CD4-positive, alpha-beta T cell treated with Interleukin-6 for 4 hours (primary cell): ENCODE measurements around the gene MYH7B.

Source experiments
- DNase-seq: peaks from one replicate; pipeline ENCODE4 v3.0.0-alpha.2; 2020; ENCODE audit warnings: mixed read lengths

The MYH7B gene

DNA sequence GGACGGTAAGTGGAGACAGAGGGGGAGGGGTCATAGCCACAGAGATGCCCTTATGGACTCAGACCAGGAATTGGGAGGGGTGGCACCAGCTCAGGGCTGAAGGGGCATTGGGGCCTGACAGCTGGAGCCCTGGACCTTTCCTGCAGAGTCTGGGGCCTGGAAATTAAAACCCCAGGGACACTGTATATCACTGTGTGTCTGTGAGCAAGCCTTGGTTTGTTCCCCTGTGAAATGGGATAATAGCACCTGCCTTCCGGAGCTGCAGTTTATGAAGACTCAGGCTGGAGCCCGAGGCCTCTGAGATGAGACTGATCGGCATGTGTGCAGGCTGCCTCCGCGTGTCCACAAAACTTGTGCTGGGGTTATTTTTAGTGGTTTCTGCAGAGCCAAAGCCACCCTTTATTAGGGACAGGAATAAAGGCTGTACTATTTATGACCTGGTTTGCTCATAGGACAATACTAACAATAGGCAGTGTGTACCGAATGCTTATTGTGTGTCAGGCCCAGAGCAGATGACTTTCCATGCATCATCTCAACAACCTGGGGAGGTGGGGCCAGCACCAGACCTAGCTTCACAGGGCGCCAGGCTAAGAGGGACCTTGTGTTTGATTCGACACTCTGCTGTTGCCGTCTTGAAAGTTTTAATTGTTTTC lies 22.6 kb downstream of the MYH7B start:
- DNase-seq, result no peak

DNA sequence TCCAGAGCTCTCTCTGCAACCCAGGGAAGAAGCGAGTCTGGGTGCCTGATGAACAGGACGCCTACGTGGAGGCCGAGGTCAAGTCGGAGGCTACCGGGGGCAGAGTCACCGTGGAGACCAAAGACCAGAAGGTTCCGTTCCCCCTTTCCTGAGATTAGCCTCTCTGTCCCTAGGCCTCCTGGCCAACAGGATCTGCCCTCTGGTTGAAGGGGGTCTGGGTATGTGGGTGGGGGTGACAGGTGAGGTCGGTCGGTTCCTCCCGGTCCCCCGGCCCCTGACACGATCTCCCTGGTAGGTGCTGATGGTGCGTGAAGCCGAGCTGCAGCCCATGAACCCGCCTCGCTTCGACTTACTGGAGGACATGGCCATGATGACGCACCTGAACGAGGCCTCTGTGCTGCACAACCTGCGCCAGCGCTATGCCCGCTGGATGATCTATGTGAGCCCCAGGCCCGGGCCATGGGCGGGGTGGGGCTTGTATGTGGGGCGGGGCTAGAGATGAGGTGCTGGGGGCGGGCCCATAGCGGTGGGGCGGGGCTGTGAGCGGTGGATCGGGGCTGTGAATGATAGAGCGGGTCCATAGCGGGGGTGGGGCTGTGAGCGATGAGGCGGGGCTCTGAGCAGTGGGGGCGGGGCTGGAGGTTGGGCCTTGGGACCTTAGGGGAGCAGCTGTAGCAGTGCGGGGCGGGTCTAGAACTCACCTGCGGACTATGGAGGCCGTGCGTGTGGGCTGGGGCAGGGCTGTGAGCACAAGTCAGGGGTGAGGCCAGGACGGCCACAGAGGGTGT lies 23.9 kb downstream of the MYH7B start:
- DNase-seq, result no peak

- no peak for DNase-seq
Measured at GRCh38 chr20:34980543-34981233, 25.0 kb downstream of the MYH7B start.

- no peak for DNase-seq
Measured at GRCh38 chr20:34982270-34983088, 26.8 kb downstream of the MYH7B start.

DNA sequence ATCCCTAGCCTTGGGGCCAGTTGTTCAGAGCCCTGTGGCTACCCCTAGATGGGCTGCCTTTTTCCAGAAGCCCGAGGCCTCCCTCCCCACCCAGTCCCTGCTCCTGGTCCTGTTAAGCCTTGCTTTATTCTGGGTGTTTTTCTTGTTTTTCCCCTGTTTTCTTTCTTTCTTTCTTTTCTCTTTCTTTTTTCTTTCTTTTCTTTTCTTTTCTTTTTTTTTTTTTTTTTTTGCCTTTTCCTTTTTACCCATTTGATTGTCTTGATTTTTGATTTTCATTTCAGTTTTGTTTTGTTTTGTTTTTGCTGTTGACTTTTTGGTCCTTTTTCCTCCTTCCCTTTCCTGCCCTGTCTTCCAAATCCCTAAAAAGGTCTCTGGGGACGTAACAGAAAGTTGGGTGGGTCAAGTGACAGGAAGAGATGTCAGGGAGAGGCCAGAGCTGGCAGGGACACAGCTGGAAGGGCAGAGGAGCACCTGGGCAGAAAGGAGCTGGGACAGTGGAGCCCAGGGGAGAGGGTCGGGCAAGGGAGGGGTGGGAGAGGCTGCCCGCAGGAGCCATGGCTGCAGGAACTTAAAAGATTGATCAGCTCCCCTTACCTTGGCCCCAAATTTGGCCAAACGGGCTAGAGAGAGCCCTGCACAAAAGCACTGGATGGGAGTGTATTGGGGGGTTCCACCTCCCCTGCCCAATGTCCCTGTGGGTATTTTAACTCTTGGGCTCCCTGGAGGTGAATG lies 27.6 kb downstream of the MYH7B start:
- no peak for DNase-seq

GRCh38 chr20:34983995-34984735 lies 28.5 kb downstream of the MYH7B start:
- no peak for DNase-seq

GRCh38 chr20:34984756-34985261 lies 29.1 kb downstream of the MYH7B start:
- DNase-seq, result no peak

DNA sequence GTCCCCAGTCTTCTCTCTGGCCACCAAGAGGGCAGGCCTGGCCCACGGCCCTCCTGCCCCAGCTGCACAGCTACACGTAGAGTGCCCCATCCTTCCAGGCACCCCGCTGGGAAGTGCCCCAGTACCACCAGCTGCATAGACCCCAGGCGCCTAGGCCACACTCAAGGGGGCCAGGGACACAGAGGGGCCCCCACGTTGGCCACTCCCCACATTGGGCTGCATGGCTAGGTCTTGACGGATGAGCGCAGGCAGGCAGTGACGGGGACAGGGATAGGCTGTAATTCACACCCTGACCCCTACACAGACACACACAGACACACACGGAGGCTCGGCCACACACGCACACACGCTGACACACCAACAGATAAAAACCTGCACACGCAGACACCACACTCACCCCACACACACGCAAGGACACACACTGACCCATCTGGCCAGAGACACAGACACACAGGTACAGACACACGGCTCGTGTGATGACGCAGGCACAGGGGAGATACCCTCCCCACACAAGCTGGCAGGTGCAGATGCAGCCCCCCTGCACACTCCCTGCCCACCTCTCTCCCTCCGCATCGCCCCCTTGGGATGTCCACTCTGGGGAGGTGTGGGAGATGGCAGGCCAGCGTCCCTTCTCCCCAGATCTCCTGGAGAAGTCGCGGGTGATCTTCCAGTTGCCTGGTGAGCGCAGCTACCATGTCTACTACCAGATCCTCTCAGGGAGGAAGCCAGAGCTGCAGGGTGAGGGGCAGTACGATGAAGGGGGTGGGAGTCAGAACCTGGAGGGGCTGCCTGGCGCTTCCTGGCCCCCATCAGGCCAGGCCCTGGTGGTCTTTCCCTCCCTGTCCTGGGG lies 30.0 kb downstream of the MYH7B start:
- no peak for DNase-seq

GRCh38 chr20:34986311-34987287 lies 30.9 kb downstream of the MYH7B start:
- DNase-seq, result no peak

GRCh38 chr20:34987288-34988190 lies 31.9 kb downstream of the MYH7B start:
- DNase-seq, result no peak

DNA sequence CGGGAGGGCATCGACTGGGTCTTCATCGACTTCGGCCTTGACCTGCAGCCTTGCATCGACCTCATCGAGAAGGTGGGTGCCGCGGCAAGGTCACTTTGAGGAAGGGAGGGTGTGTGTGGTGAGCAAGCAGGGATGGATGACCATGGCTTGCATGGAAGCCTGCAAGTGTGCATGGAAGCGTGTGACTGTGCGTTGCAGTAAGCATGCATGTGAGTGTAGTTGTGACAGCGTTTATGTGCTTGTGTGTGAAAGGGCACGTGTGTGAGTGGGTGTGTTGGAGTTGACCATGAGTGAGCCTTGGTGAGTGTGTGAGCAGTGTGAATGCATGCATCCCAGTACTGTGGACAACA lies 32.5 kb downstream of the MYH7B start:
- DNase-seq, result no peak

DNA sequence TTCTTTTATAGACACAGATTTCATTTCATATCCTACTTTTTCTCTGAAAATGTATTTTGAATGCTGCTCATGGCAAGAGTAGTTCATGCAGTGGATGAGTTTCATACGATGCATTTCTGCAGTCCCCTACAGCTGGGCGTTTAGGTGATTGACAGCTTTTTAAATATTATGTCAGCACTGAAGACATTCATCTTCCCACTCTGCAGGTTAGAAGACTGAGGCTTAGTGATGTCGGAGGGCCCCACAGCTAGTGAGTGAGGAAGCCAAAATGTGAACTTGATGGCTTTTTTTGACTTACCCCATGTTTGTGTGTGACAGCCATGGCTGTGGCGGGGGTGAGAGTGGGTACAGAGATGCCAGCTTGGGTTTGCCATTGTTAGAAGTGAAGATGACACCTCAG lies 33.5 kb downstream of the MYH7B start:
- DNase-seq, result no peak

GRCh38 chr20:34989670-34990069 lies 34.0 kb downstream of the MYH7B start:
- no peak for DNase-seq

- DNase-seq, result no peak
Measured at GRCh38 chr20:34990231-34990630, 34.6 kb downstream of the MYH7B start.

GRCh38 chr20:34990661-34991214 lies 35.1 kb downstream of the MYH7B start:
- DNase-seq, result no peak

DNA sequence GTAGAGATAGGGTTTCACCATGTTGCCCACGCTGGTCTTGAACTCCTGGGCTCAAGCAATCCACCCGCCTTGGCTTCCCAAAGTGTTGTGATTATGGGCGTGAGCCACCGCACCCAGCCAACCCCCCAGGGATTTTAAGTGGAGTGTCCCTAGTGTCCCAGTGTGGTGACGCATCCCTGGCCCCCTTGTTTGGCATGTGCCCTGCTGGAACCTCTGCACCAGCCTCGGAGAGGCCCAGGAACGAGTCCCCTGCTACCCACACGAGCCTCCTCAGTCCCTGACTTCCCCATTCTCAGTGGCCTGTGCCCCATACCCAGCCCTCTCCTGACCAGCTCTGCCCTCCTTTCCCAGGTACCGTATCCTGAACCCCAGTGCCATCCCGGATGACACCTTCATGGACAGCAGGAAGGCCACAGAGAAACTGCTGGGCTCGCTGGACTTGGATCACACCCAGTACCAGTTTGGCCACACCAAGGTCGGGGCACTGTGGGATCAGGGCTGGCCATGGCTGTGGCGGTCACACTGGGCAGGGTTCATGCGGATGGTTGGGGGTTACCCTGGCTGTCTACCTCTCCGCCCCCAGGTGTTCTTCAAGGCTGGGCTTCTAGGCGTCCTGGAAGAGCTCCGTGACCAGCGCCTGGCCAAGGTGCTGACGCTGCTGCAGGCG lies 37.2 kb downstream of the MYH7B start:
- no peak for DNase-seq

DNA sequence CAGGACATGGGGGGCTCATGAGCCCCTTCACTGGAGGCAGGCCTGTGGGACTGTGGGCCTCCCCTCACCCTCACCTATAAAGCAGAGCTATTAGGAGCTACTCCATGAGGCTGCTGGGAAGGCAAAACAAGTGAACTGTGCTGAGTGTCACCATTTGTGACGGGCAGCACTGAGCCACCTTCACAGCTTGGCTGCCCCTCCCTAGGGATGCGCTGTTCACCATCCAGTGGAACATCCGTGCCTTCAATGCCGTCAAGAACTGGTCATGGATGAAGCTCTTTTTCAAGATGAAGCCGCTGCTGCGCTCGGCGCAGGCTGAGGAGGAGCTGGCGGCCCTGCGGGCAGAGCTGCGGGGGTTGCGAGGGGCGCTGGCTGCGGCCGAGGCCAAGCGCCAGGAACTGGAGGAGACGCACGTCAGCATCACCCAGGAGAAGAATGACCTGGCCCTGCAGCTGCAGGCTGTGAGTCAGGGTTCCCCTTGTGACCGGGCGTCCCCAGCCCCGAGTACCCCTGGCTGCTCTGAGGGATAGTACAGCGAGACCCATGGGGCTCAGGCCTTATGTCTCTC lies 38.4 kb downstream of the MYH7B start:
- no peak for DNase-seq
